Measurements from ENCODE around the gene SH3GLB1.

SH3GLB1 gene

GRCh38 chr1:86773341-86774288 lies 69.2 kb downstream of the SH3GLB1 start:
- DNase-seq (ENCODE audit: low read depth, low spot score), result no peak
- H3K4me3 ChIP-seq (ENCODE audit: low read depth, low read length), result no peak overlapping the region; the same call in 1 of the 2 replicates
- TF ChIP-seq, protein P1, sequence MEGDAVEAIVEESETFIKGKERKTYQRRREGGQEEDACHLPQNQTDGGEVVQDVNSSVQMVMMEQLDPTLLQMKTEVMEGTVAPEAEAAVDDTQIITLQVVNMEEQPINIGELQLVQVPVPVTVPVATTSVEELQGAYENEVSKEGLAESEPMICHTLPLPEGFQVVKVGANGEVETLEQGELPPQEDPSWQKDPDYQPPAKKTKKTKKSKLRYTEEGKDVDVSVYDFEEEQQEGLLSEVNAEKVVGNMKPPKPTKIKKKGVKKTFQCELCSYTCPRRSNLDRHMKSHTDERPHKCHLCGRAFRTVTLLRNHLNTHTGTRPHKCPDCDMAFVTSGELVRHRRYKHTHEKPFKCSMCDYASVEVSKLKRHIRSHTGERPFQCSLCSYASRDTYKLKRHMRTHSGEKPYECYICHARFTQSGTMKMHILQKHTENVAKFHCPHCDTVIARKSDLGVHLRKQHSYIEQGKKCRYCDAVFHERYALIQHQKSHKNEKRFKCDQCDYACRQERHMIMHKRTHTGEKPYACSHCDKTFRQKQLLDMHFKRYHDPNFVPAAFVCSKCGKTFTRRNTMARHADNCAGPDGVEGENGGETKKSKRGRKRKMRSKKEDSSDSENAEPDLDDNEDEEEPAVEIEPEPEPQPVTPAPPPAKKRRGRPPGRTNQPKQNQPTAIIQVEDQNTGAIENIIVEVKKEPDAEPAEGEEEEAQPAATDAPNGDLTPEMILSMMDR (IDR thresholded peaks at IDR 0.05; ENCODE audit: insufficient read depth, low read length, missing control alignments), result no peak
- ChIA-PET POLR2A (interaction anchor here (0.6 kb wide), 1 partner anchor 69 kb away, joined by 3 read pairs; no protein-coding TSS in a partner anchor), CTCF (interaction anchor here (0.8 to 1.1 kb wide), 3 partner anchors 11 to 128 kb away, joined by 3 read pairs; no protein-coding TSS in a partner anchor)

DNA sequence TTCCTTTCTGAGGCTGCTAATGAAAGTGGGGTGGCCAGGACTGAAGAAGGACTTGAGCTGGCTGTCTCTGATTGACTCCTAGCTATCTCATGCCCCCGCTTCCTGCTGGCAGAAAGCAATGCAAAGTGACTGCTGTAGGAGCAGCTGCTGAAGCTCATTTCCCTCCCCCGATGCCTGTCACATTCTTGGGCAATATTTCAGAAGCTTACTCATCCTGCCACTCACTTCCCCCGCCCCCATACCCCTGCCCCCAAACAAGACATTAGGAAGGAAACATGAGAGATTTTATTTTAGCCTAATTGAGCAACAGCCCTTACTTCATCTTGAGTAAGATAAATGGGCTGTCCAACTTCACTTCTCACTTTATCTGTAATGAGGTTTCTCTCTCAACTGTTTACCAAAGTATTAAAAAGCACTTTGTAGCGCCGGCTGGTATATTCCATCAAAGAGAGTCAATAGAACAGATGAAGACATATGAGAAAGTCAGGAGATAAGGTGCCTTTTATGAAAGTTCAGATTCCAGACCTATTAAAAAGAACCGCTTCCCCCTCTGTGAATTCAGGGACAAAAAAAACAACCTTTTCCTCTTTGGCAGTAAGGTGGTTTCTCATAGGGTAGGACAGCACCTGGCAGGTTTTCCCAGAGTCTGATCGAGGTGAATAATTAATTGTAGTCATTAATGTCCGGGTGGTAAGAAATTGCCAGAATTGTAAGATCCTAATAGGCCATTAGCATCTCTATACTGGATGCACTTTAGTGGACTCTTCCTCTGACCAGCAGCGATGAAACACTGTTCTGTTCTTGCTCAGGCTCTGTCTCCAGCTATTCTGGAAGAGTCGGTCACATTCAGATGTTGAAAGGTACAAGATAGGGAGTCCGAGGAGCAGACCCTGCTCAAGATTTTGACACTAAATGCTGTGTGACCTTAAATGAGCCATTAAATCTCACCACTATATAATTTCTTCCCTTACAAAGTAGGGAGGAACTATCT lies 70.2 kb downstream of the SH3GLB1 start:
- CTCF ChIA-PET, result interaction anchor here (1.1 kb wide), 1 partner anchor 59 kb away, joined by 3 read pairs; no protein-coding TSS in a partner anchor
- DNase-seq (ENCODE audit: low read depth, low spot score), result no peak
- H3K4me3 ChIP-seq (ENCODE audit: low read depth, low read length), result no peak overlapping the region
- TF ChIP-seq, protein P1 (IDR thresholded peaks at IDR 0.05; ENCODE audit: insufficient read depth, low read length, missing control alignments), result no peak
- POLR2A ChIA-PET, result interaction anchor here (0.6 to 1.3 kb wide), 3 partner anchors 25 to 139 kb away, joined by 3 to 4 read pairs (median 3); partner anchors contain the start of genes HS2ST1 and SELENOF

GRCh38 chr1:86775395-86775794 lies 71.0 kb downstream of the SH3GLB1 start:
- CTCF ChIA-PET, result no interaction called here
- no peak overlapping the region for H3K4me3 ChIP-seq (ENCODE audit: low read depth, low read length)
- TF ChIP-seq, protein P1 (IDR thresholded peaks at IDR 0.05; ENCODE audit: insufficient read depth, low read length, missing control alignments), result no peak
- DNase-seq (ENCODE audit: low read depth, low spot score), result no peak
- POLR2A ChIA-PET, result interaction anchor here (1.2 to 1.3 kb wide), 2 partner anchors 26 to 139 kb away, joined by 3 to 4 read pairs; partner anchors contain the start of genes HS2ST1 and SELENOF

- POLR2A ChIA-PET, result no interaction called here
- TF ChIP-seq, protein P1 (IDR thresholded peaks at IDR 0.05; ENCODE audit: insufficient read depth, low read length, missing control alignments), result no peak
- CTCF ChIA-PET, result no interaction called here
- H3K4me3 ChIP-seq (ENCODE audit: low read depth, low read length), result no peak overlapping the region
- no peak for DNase-seq (ENCODE audit: low read depth, low spot score)
Observed at GRCh38 chr1:86776108-86776507, 71.7 kb downstream of the SH3GLB1 start.

DNA sequence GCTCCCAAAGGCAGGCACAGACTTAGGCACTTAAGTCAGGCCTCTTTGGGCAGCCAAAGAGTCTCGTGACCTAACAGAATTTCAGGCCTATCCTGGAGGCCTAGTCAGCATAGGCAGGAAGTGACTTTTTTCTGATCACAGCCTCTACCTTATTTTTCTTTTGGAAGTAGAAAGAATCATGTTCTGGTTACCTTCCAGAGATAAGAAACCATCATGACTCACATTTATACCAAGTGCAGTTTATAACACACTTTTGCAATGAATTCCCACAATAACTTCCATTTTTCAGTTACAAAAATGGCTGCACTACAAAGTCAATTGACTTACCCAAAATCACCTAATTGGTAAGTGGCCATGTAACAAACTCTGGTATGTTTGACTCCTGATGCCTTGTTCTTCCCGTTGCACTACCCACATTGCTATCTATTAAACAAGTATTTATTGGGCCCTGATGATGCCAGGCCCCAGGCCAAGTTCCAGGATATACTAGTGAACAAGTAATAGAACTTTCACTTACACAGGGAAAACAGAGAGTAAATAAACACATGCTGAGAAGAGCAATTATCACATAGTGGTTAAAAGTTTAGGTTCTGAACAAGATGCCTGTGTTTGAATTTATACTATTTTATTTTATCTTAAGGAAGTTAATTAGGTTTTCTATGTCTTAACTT lies 74.3 kb downstream of the SH3GLB1 start:
- DNase-seq (ENCODE audit: low read depth, low spot score), result no peak
- ChIA-PET POLR2A (no interaction called here), CTCF (interaction anchor here (1.2 to 6.4 kb wide), 3 partner anchors 187 to 305 kb away, joined by 5 to 51 read pairs (median 46); no protein-coding TSS in a partner anchor)
- H3K4me3 ChIP-seq (ENCODE audit: low read depth, low read length), result no peak overlapping the region
- TF ChIP-seq, protein P1 (IDR thresholded peaks at IDR 0.05; ENCODE audit: insufficient read depth, low read length, missing control alignments), result no peak
